NCI-H524 treated with DMSO at 0.1 percent for 48 hours (cell line): ENCODE data around the gene PCDHGC5.

Experiments used
- DNase-seq: peaks from one replicate; lab custom pipeline; 2025; lab: John Stamatoyannopoulos, UW

The PCDHGC5 gene

GRCh38 chr5:141488591-141489561 lies at the start of gene PCDHGC5:
Gene PCDHGC5, plus strand, starts transcription at chr5:141489081. Its CDS starts 160 bp downstream, at chr5:141489241.
- DNase-seq: no peak

GRCh38 chr5:141439411-141440141 lies 49.3 kb upstream of the PCDHGC5 start:
- DNase-seq: no peak

- no peak for DNase-seq
These were observed 48.5 kb upstream of the PCDHGC5 start for GRCh38 chr5:141440341-141440740.

- no peak for DNase-seq
These were observed 47.2 kb upstream of the PCDHGC5 start for GRCh38 chr5:141441571-141442170.

GRCh38 chr5:141465351-141465750 lies 23.5 kb upstream of the PCDHGC5 start:
- no peak for DNase-seq

GRCh38 chr5:141475625-141476131 lies 13.2 kb upstream of the PCDHGC5 start, which contains the start of gene PCDHGC3:
Gene PCDHGC3, plus strand, starts transcription at chr5:141475966. Its CDS starts 151 bp downstream, at chr5:141476117.
- peak; percentile 50 for DNase-seq

- no peak for DNase-seq
These were observed 12.6 kb upstream of the PCDHGC5 start for GRCh38 chr5:141476132-141476911.

GRCh38 chr5:141477044-141477575 lies 11.8 kb upstream of the PCDHGC5 start:
- no peak for DNase-seq

GRCh38 chr5:141477815-141478214 lies 11.1 kb upstream of the PCDHGC5 start:
- DNase-seq: no peak

- DNase-seq: no peak
These were observed 10.4 kb upstream of the PCDHGC5 start for GRCh38 chr5:141478321-141478945.

- DNase-seq: no peak
These were observed 9.1 kb upstream of the PCDHGC5 start for GRCh38 chr5:141479776-141480175.

GRCh38 chr5:141483902-141484301 lies 5.0 kb upstream of the PCDHGC5 start:
- DNase-seq: no peak

GRCh38 chr5:141484310-141484640 lies 4.6 kb upstream of the PCDHGC5 start:
- DNase-seq: no peak

- DNase-seq: no peak
These were observed 4.1 kb upstream of the PCDHGC5 start, which contains the start of gene PCDHGC4 for GRCh38 chr5:141484641-141485311. Gene PCDHGC4, plus strand, starts transcription at chr5:141485030. Its CDS starts 144 bp downstream, at chr5:141485174.

- no peak for DNase-seq
These were observed 3.4 kb upstream of the PCDHGC5 start for GRCh38 chr5:141485321-141486055.

GRCh38 chr5:141486091-141486490 lies 2.8 kb upstream of the PCDHGC5 start:
- no peak for DNase-seq

GRCh38 chr5:141487131-141487530 lies 1.8 kb upstream of the PCDHGC5 start:
- no peak for DNase-seq

GRCh38 chr5:141489841-141490240 lies 960 bp downstream of the PCDHGC5 start:
- DNase-seq: no peak

GRCh38 chr5:141490271-141490670 lies 1.4 kb downstream of the PCDHGC5 start:
- no peak for DNase-seq
